T-helper 2 cell treated with Interferon-gamma antibody and Interleukin-4, amounts not matched to agents 5 μg/mL and 100 μg/mL, for 36 hours (primary cell): ENCODE results near the gene CPEB3.
"Not testable (repeated sequence)": the region's sequence is repeated elsewhere in the genome, so short reads cannot be mapped to it uniquely, and the experiment has no call there.

Experiments used
- DNase-seq: peaks from one replicate; pipeline ENCODE4 v3.0.0; 2021; ENCODE audit warnings: low spot score
- H3K27ac Mint-ChIP-seq: one replicate; pipeline ENCODE4 v1.8.0; 2021; ENCODE audit warnings: mild to moderate bottlenecking, mixed read lengths
- H3K27me3 Mint-ChIP-seq: one replicate; pipeline ENCODE4 v1.8.0; 2021; ENCODE audit warnings: low read depth, mixed read lengths
- H3K36me3 Mint-ChIP-seq: one replicate; pipeline ENCODE4 v1.8.0; 2021; ENCODE audit warnings: low read depth, mixed read lengths
- H3K4me1 Mint-ChIP-seq: one replicate; pipeline ENCODE4 v1.8.0; 2021; ENCODE audit warnings: low read depth, mixed read lengths
- H3K4me3 Mint-ChIP-seq: one replicate; pipeline ENCODE4 v1.8.0; 2022; ENCODE audit warnings: mild to moderate bottlenecking, moderate library complexity, mixed read lengths
- H3K9me3 Mint-ChIP-seq: one replicate; pipeline ENCODE4 v1.8.0; 2021; ENCODE audit warnings: mixed read lengths

Gene CPEB3

DNA sequence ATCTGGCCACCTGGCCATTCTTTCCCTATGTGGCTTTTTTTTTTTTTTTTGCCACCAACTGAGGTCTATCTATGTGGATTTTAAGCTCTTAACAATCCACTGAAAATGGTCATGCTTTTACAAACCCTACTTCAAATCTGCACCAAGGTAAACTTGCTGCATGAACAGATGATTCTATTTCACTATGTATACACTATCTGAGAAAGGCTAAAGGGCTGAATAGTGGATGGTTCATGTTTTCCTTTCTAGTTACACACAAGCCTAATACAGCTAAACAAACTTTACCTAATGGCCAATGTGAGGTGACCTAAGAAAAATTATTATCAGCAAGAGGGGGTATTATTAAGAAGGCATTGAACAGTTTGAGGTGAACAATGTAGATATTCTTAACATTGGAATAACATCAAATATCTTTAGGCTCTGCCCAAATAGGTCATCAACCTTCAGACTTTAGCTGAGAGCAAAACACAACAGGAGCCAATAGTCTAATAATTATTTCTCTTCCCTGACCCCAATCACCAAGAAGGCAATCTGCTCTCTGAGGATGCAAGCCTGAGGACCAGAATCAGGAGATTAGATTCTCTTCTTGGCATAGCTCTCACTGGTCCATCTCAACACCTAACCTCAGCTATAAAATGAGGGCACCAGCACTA lies 160.1 kb downstream of the CPEB3 start:
- Mint-ChIP-seq H3K36me3 (peaks cover 3% of the 10 kb centered on the region), H3K9me3 (no peaks in the 10 kb centered on the region), H3K27me3 (peaks cover 5% of the 10 kb centered on the region), H3K4me3 (no peak overlapping the region), H3K4me1 (no peaks in the 10 kb centered on the region), H3K27ac (no peak overlapping the region)
- DNase-seq, result no peak

GRCh38 chr10:92126100-92126650 lies 164.7 kb downstream of the CPEB3 start:
- H3K27ac Mint-ChIP-seq, result no peak overlapping the region
- H3K4me3 Mint-ChIP-seq, result no peak overlapping the region
- no peaks in the 10 kb centered on the region for H3K36me3 Mint-ChIP-seq
- no peaks in the 10 kb centered on the region for H3K4me1 Mint-ChIP-seq
- no peaks in the 10 kb centered on the region for H3K9me3 Mint-ChIP-seq
- H3K27me3 Mint-ChIP-seq, result peaks cover 6% of the 10 kb centered on the region
- no peak for DNase-seq

DNA sequence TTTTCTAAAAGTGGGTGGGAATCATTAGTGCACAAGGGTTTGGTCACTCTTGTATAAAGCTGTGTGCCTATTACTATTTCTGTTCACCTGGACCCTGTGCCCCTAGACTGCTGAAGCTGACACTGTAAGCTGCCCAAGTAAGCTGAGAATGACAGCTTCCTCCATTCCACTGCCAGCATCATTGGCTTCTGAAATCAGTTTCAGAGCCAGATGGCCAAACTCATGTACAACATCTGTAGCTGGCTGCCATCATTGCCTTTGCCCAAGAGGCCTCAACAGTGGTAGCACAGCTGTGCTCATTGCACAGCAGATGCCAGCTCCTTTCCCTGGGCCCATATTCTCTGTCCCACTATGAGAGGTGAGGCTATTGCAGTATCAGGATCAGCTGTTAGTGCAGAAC lies 165.7 kb downstream of the CPEB3 start:
- Mint-ChIP-seq H3K4me3 (no peak overlapping the region), H3K27me3 (peaks cover 4% of the 10 kb centered on the region), H3K27ac (no peak overlapping the region), H3K9me3 (no peaks in the 10 kb centered on the region), H3K4me1 (no peaks in the 10 kb centered on the region), H3K36me3 (no peaks in the 10 kb centered on the region)
- no peak for DNase-seq

DNA sequence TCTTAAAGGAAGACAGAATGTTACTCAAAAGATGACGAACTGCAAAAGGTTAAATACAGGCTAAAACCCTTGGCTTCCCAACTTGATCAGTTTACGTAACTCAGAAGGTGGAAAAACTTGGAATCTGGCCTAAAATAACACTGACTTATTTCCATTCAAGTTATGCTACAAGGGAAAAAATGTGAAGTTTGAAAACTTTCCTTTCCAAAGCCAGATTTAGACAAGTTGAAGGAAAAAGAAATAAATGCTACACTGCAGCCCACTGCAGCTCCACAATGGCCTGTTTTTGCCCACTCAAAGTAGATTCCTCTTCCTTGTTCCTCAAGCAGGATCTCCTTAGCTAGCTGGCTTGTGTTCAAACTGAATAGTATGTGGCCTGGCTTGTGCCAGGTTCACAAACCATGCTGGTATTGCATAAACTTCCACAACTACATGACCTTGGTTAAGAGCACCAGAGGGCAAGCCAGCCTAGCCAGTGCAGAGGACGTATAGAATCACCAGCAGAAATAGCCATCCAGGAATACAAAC lies 166.2 kb downstream of the CPEB3 start:
- Mint-ChIP-seq H3K36me3 (no peaks in the 10 kb centered on the region), H3K9me3 (no peaks in the 10 kb centered on the region), H3K4me1 (no peaks in the 10 kb centered on the region), H3K4me3 (no peak overlapping the region), H3K27me3 (peaks cover 4% of the 10 kb centered on the region), H3K27ac (no peak overlapping the region)
- no peak for DNase-seq

- H3K4me1 Mint-ChIP-seq, result no peaks in the 10 kb centered on the region
- no peak overlapping the region for H3K4me3 Mint-ChIP-seq
- no peak for DNase-seq
- no peaks in the 10 kb centered on the region for H3K36me3 Mint-ChIP-seq
- H3K27ac Mint-ChIP-seq, result no peak overlapping the region
- H3K27me3 Mint-ChIP-seq, result peaks cover 4% of the 10 kb centered on the region
- no peaks in the 10 kb centered on the region for H3K9me3 Mint-ChIP-seq
Measured at GRCh38 chr10:92124020-92124419, 166.9 kb downstream of the CPEB3 start.

DNA sequence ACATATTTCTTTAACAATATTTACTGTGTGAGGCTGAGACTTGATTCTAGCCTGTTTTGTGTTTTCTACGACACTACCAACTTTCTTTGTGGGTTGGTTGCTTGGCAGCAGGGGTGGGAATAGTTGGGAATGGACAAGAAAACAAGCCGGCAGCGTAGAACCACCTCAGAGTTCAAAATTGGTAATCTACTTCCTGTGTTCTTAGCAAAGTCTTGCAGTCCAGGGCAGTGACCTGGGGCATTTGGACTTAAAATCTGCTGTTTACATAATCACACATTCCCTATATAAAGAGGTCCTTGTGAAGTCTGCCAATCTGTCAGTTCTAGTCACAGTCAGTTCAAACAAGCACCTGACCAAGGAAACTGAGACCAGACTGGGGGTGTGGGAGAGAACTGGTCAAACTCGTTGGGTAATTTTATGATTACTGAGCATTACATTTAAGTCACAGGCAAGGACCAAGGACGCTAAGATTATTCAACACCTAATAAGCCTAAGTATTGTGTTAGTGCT lies 167.9 kb downstream of the CPEB3 start:
- Mint-ChIP-seq H3K4me3 (no peak overlapping the region), H3K9me3 (no peaks in the 10 kb centered on the region), H3K27me3 (peaks cover 4% of the 10 kb centered on the region), H3K4me1 (no peaks in the 10 kb centered on the region), H3K36me3 (no peaks in the 10 kb centered on the region), H3K27ac (no peak overlapping the region)
- DNase-seq, result no peak

- Mint-ChIP-seq H3K4me1 (no peaks in the 10 kb centered on the region), H3K36me3 (no peaks in the 10 kb centered on the region), H3K4me3 (no peak overlapping the region), H3K9me3 (no peaks in the 10 kb centered on the region), H3K27me3 (peaks cover 4% of the 10 kb centered on the region), H3K27ac (no peak overlapping the region)
- no peak for DNase-seq
Measured at GRCh38 chr10:92121686-92122492, 169.0 kb downstream of the CPEB3 start.

GRCh38 chr10:92119340-92119739 lies 171.5 kb downstream of the CPEB3 start:
- Mint-ChIP-seq H3K27ac (no peak overlapping the region), H3K4me3 (no peak overlapping the region)

DNA sequence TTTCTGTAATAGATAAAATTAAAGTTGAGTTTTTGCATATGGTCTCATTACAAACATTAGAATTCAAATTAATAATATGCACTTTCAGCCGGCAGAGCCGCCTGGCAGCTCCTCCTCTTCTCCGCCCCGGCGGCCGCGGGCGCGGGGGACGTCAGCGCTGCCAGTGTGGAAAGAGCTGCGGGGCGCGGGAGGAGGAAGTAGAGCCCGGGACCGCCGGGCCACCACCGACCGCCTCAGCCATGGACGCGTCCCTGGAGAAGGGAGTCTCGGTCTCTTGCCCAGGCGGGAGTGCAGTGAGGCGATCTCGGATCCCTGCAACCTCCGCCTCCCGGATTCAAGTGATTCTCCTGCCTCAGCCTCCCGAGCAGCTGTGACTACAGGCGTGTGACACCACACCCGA lies 176.0 kb downstream of the CPEB3 start:
- not testable (repeated sequence) for H3K27ac Mint-ChIP-seq, H3K36me3 Mint-ChIP-seq, H3K27me3 Mint-ChIP-seq, DNase-seq, H3K4me3 Mint-ChIP-seq, H3K9me3 Mint-ChIP-seq, H3K4me1 Mint-ChIP-seq

More at GRCh38 chr10:92119340-92119739, 171.5 kb downstream of the CPEB3 start:
- Mint-ChIP-seq H3K27me3 (peaks cover 4% of the 10 kb centered on the region), H3K4me1 (no peaks in the 10 kb centered on the region), H3K36me3 (no peaks in the 10 kb centered on the region), H3K9me3 (no peaks in the 10 kb centered on the region)
- no peak for DNase-seq

DNA sequence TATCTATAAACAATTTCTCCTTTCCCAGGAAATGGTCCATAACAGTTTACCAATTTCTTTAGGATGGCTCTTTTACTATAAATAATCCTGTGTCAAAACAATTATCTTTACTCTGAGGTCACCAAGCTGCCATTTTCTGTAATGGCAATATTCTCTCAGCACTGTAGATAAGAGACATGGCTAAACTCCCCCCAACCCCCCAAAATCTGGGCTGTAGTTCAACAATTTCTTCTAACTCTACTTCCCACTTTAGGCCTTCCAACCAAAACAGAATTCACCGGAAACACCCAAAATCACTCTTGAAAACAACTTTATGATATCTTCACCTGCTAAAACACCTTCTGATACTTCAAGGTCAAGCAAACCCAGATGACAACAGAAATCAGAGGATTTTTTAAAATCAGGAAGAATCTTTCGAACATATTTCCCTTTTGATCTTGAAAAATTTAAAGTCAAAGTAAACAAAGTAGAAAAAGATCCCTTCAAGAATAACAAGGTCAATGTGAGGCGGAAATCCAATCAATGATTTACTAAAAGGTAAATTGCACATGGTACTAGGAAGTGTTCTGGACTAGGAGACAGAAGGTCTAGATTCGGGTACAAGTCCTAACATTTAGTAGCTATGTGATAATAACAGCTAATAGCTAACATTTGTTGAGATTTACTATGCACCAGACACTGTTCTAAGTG lies 176.8 kb downstream of the CPEB3 start:
- no peaks in the 10 kb centered on the region for H3K4me1 Mint-ChIP-seq
- H3K9me3 Mint-ChIP-seq, result no peaks in the 10 kb centered on the region
- no peak for DNase-seq
- H3K4me3 Mint-ChIP-seq, result no peak overlapping the region
- no peak overlapping the region for H3K27ac Mint-ChIP-seq
- H3K27me3 Mint-ChIP-seq, result no peaks in the 10 kb centered on the region
- no peaks in the 10 kb centered on the region for H3K36me3 Mint-ChIP-seq

DNA sequence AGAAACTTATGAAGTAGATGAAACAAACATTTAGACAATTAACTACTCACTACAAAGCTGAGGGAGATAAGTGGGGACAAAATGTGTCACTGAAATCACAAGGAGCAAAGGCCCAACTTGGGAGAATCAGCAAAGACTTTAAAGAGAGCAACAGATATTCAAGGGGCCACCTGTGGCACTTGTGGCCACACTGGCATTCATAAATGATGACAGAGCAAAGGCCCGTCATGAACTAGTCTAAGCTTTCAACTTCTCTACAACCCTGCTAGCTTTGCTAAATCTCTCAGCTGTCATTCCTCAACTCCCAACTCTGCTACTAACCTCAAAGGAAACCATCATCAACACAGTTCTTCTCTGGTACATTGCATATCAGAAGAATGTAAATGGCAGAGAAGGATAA lies 178.4 kb downstream of the CPEB3 start:
- H3K4me3 Mint-ChIP-seq, result no peak overlapping the region
- no peaks in the 10 kb centered on the region for H3K4me1 Mint-ChIP-seq
- H3K27ac Mint-ChIP-seq, result no peak overlapping the region
- no peaks in the 10 kb centered on the region for H3K9me3 Mint-ChIP-seq
- no peaks in the 10 kb centered on the region for H3K36me3 Mint-ChIP-seq
- H3K27me3 Mint-ChIP-seq, result no peaks in the 10 kb centered on the region
- DNase-seq, result no peak

DNA sequence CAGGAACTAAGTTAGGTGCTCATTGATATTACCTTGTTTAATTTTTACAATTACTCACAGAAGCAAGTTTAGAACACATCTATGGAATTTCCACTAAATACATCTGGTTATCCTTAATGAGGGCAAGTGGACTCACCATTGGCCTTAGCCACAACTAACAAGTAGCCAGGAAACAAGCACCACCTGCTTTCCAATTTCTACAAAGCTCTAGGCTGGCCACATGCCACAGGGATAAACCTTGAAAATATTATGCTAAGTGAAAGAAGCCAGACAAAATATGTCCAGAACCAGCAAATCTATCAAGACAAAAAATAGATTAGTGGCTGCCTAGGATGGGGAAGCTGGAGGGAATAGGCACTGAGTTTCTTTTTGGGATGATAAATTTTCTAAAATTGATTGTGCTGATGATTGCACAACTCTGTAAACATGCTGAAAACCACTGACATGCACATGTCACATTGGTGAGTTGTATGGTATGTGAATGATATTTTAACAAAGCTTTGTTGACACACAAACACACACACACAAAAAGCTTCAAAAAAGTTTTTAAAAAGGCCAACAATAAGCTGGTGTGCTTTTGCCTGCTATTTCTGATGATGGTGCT lies 179.4 kb downstream of the CPEB3 start:
- Mint-ChIP-seq H3K27me3 (no peaks in the 10 kb centered on the region), H3K9me3 (no peaks in the 10 kb centered on the region), H3K4me1 (no peaks in the 10 kb centered on the region), H3K4me3 (no peak overlapping the region), H3K27ac (no peak overlapping the region), H3K36me3 (no peaks in the 10 kb centered on the region)
- DNase-seq, result no peak

- H3K4me3 Mint-ChIP-seq, result no peak overlapping the region
- no peaks in the 10 kb centered on the region for H3K36me3 Mint-ChIP-seq
- peaks cover 3% of the 10 kb centered on the region for H3K27me3 Mint-ChIP-seq
- H3K27ac Mint-ChIP-seq, result no peak overlapping the region
- H3K9me3 Mint-ChIP-seq, result no peaks in the 10 kb centered on the region
- no peak for DNase-seq
- no peaks in the 10 kb centered on the region for H3K4me1 Mint-ChIP-seq
Measured at GRCh38 chr10:92110039-92110794, 180.7 kb downstream of the CPEB3 start.
